HG02571 (cell line): Measurements from ENCODE around the gene SLX4IP.

Source experiments
- ATAC-seq: cut with Tn5 transposase; IDR thresholded peaks from one replicate; pipeline ENCODE4 v1.9.1; 2021; ENCODE audit warnings: mild to moderate bottlenecking, moderate library complexity; ENCODE audit not compliant: unreplicated experiment

The SLX4IP gene

DNA sequence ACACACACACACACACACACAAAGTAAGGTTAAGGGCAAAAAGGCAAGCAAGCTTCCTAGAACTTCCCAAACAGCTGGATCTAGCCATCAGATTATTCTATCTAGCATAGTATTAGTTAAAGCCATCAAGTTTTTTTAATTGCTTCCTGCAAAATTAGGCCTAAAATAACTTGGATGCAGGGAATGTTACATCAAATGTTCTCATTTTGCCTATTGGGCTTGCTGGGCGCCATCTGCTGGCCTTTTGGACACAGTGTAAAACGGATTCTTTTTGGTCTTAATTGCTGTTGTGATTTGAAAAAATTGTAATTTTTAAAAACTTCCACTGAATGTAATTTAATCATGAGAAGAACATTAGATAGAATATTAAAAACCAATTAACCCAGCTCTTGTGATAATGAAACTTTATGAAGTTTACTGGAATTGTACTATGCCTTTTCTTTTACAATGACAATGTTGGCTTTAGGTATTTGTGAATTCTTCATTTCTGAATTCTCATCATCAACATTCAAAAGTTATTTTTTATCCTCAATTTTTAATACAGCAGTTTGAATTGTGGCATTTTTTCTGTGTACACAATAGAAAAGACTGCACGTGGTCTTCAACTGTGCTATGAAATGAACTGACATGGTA lies 7.9 kb upstream of the SLX4IP start:
- no peak for ATAC-seq

DNA sequence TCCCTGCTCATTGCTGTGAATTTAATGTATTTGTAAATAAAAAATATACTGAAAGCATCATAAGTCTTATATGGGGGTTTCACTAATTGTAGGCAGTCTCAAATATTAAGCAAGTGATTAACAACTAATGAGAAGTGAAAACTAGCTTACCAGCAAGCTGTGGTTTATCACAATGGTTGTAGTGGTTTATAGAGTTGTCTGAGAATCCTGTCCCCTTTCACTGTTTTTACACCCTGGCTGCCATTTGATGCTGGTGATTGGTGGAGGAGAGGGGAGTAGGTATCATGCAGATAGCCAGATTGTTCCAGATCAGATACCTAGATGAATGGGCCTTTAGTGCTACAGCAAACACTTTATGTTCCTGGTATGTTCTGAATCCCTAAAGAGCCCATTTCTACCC lies 7.1 kb upstream of the SLX4IP start:
- no peak for ATAC-seq

DNA sequence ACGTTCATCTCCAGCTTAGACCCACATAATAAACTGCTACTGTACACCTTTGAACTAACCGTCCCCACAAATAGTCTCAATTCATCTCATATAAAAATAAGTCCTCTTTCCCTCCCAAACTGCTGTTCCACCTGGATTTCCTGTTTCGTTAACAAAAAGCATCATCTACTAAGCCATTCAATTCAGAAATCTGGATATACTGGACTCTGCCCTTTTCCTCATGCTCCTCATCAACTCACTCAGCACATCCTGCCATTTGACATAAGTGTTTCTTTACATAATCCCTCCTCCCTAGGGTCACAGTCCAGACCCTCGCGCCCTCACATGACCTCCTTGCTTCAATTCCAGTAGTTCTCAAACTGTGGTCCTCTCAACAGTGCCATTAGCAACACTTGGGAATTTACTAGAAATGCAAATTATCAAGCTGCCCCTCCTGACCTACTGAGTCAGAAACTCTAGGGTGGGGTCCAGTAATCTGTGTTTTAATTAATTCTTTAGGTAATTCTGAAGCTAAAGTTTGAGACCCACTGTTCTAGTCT lies 5.6 kb upstream of the SLX4IP start:
- no peak for ATAC-seq

DNA sequence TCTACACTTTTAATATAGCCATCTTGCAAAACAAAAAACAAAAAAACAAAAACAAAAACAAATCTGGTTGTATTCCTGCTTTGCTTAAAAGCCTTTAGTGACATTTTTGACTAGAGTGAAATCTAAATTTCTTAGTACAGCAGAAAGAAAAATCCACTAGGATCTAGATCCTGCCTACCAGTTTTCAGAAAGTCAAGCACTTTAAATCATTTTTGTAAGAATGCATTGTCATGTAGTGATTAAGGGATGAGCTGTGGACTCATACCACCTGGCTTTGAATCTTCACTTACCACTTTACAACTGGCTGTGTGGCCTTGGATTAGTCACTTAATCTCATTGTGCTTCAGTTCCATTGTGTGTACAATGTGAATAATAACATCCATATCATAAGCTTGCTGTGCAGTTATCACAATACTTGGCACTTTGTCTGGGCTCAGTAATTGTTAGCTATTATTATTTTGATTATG lies 5.1 kb upstream of the SLX4IP start:
- no peak for ATAC-seq

DNA sequence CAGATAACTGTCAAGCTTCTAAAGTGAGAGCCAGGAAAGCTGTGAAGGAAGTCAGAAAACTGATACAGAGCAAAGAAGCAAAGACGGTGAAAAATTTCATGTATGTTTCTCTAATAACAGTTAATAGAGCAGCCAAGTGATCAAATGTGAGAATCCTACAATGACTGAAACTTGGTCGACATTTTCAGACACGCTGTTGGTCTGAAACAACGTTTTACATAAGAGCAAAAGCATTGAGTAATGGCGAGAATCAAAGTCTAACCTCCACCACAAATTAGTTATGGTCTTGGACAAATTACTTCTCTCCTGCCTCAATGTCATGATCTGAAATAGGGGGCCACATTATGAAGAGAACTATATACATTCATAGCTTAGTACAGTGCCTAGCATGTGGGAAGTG lies 4.4 kb upstream of the SLX4IP start:
- no peak for ATAC-seq

DNA sequence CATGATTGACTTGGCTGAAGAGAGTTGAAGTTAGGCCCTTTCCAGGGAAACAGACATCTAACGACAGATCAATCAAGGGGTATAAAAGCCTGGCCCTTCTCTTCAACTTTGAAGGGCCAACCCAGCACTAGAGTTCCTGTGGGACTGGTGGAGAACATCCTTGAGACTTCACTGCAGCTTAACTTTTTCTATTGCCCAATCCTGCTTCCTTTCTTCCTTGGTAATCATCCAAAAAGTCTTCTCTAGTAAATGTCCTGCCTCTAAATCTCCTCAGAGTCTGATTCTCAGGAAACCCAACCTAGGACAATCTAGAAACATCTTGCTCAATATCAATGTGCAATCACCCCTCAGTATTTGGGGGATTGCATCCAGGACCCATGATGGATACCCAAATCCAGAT lies 3.0 kb upstream of the SLX4IP start:
- no peak for ATAC-seq

DNA sequence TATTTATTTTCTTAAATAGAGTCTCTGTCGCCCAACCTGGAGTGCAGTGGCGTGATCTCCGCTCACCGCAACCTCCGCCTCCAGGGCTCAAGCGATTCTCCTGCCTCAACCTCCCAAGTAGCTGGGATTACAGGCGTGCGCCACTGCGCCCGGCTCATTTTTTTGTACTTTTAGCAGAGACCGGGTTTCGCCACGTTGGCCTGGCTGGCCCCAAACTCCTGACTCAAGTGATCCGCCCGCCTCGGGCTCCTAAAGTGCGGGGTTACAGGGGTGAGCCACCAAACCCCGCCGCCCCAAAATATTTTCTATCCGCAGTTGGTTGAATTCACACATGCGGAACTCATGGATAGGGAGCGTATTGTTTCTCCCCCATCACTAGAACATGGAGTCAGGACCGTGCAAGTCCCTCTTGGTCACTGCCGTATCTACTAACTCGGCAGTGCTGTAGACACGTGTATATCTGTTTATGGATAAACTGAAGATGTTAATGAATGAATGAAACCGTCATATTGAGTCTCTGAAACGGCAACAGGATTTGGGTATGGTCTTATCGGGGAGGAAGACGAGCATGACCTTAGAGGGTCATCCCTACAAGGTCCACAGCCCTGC lies 2.0 kb upstream of the SLX4IP start:
- no peak for ATAC-seq

DNA sequence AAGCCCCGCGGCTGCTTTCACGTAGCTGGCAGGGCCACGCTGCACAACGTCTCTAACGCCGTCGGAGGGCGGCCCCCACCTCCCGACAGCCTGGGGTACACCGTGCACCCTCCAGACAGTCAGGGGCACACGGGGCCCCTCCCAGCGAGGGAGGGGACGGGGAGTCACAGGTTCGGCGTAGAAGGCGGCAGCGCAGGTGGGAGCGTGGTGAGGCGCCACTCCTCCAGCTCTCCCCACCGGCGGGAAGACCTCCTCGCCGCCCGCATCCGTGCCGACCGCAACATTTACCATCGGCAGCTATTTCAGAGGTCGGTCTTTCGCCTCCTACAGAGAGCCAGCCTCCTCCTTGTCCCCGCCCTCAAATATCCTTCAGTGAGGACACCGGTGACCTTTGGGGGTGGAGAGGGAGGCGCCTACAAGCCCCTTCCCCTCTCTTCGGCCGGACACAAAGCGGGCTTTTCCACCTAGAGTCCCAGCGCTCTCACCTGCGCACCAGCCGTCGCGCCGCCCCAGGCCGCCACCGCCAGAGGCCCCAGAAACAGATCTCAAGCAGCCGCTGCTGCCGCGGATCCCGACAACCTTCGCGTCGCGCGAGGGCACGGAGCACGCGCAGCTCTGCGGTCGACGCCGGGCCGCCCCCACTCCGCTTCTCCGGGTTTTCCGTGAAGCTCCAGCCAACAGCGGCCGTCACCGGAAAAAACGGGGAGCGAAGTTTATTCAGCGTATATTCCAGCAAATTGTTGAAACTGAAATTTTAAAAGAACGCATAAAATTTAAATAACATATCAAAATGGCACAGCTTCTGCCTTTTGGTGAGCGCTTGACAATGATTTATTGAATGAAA lies 1.3 kb upstream of the SLX4IP start, which contains the start of gene MKKS:
TSS of gene MKKS (minus strand) at position 600 of the 844 bp plus-strand sequence. CDS start 20,708 bp downstream, outside the sequence.
- peak; percentile 65 for ATAC-seq

DNA sequence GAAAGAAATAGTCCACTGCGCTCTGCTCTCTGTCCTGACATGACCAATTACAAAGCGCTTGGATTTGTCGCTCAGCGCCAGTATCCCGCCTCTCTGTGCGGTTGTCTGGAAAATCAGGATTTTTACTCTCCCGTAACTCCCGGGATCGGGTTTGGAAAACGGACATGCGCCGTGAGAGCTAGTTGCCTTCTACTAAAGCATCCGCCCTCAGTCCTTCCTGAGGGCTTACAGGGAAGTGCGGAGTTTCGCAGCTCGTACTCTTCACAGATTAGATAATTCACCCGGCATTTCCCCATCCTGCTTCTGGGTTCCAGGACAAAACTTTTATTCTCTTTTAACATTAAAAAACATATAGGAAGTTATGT lies 656 bp upstream of the SLX4IP start:
- ATAC-seq, result peak; percentile 43

DNA sequence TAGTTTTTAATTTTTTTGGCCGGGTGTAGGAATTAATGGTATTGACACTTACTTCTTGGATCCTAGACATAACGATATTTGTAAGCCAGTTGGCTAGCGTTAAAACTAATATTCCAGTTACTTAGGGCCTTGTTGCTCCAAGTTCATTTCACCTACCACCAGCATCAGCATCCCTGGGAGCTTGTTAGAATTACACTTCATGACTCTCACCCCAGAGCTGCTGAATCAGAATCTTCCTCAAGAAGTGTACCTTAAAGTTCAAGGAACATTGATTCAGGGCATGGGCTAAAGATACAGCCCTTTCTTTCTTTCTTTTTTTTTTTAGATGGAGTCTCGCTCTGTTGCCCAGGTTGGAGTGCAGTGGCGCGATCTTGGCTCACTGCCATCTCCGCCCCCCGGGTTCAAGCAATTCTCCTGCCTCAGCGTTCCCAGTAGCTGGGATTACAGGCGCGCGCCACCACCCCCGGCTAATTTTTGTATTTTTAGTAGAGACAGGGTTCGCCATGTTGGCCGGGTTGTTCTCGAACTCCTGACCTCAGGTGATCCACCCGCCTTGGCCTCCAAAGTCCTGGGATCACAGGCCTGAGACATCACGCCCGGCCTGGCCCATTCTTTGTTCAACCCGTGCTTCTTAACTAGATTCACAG lies 1.1 kb downstream of the SLX4IP start:
- ATAC-seq, result no peak

DNA sequence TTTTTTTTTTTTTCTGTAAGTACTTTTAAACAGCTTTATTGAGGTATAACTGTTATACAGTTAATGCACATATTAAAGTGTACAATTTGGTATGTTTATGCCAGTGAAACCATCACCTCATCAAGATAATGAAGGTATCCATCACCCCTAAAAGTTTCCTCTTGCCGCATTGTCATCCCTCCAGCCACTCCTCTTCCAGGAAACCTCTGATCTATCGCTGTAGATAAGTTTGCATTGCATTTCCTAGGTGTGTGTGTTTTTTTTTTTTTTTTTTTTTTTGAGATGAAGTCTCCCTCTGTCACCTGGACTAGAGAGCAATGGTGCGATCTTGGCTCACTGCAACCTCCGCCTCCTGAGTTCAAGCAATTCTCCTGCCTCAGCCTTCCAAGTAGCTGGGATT lies 3.1 kb downstream of the SLX4IP start:
- no peak for ATAC-seq

DNA sequence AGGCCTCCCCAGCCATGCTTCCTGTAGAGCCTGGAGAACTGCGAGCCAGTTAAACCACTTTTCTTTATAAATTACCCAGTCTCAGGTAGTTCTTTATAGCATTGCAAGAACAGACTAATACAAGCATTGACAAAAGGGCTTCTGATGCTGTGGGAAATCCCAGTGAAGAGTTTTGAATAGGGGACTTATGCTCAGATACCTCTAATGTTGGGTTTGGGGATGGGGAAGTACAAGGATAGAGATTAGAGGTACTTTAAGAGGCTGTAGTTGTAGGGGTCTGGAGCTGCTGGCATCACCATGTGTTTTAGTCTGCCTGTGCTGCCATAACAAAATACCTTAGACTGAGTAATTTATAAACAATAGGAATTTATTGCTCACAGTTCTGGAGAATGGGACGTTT lies 8.8 kb downstream of the SLX4IP start:
- no peak for ATAC-seq

DNA sequence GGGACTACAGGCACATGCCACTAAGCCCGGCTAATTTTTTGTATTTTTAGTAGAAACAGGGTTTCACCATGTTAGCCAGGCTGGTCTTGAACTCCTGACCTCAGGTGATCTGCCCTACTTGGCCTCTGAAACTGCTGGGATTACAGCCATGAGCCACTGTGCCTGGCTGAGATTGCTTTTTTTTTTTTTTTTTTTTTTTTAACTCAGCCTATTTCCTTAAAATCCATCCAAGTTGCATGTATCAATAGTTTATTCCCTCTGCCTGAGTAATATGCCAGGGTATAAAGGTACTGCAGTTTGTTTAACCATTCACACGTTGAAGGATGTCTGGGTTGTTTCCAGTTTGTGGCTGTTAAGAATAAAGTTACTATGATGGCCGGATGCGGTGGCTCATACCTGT lies 10.7 kb downstream of the SLX4IP start:
- ATAC-seq, result no peak

DNA sequence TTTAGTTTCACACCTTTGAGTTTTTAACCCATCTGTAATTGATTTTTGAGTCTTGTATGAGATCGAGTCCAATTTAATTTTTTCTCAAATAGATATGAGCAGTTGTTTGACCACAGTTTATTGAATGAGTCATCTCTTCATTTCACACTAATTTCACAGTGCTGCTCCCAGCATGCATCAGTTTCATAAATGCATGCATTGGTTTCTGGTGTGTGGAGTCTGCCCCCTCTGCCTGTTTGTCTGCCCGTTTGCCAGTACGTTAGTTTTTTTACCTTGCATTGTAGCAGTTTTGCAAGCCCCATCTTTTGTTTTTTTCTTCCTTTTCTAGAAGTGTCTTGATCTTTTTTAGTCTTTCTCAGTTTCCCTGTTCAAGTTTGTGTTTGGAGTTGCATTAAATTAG lies 11.9 kb downstream of the SLX4IP start:
- peak; percentile 95 for ATAC-seq

DNA sequence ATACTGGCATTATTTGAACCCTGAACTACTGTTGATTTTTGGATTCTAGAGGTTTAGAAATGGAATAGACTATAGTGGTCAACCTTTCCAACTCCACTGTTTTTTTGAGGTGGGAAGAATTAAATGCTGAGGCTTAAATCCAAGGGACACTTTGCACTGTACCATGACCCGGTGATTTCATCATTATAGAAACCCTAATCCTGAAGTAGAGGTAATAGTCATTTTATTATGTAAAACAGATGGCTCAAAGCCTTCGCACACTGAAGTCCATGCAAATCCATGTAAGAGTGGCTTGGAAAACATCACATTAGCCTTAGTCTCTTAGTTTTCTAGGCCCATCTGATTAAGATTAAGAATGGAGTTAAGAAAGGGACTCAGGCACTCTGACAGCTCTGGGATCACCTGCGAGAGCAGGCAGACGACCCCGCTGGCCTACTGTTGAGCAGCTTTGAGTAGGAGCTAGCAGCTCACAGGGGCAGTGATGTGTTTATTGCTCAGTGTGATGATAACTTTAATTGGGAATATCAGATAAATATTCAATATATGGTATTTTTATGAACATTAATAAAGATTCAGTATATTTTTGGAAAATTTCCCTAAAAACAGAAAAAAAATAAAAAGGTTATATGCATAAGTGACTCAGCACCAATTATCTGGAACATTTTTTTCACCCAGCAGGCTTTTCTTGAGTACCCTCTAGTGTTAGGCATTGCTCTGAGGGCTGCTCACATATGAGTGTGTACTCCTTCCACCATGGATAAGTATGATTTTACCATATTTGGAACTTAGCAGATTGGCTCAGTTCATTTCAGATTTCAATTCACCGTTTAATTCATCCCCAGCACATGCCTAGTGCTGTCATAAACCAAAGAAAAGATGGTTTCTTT lies 13.4 kb downstream of the SLX4IP start:
- ATAC-seq, result no peak

DNA sequence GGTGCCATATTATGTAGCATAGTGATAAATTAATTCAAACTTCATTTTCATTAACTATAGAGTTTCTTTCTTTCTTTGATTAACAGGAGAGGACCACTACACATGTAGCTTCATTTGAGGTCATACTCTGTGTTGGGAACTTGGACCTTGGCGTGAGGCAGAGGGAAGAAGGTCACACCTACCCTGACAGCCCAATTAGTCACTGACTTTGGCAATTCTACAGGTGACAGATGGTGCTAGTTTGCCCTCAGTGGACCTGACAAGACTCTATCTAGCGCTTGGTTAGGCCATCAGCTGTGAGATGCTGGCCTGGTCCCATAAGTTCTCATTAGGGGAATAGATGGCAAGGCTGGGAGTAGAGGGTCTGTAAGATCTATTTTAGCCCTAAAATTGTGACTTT lies 14.2 kb downstream of the SLX4IP start:
- ATAC-seq, result no peak

DNA sequence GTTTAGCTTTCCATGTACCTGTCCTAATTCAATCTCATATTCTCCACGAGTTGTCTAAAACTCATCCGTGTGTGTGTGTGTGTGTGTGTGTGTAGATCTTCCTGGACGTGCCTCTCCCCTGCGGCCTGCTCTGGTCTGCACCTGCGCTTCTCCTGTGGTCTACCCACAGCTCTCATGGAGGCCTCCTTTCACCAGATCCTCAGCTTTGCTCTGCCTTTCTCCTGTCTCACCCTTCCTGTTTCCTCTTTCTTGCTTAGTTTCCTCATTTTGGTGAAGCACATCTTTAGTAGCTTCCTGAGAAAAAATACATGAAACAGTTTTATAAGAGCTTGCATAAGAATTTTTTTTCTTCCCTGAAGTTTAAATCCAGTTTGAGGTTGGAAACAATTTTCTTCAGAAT lies 18.1 kb downstream of the SLX4IP start:
- peak; percentile 95 for ATAC-seq

DNA sequence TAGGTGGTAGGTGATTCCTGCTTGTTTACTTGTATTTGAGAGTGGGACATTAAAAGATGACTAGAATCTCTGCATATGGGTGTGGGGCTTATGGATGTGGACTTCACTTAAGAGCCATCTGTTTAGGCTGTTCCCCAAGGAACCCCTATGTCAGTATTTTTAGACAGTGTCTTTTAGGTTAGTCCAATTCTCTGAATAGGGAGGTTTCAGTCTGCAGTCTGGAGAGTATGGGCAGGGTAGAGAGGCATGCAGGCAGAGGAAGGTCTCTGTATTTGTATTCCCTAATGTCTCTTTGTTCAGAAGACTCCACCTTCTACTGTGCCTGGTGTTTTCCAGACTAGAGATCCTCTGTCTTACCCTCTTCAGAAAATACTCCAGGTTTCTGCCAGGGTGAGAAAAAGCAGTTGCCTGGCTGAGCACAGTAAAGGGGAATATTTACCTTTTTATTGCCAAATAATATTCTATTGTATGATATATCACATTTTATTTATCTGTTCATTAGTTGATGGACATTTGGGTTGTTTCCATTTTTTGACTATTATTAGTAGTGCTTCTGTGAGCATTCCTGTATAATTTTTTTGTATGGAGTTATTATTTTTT lies 19.1 kb downstream of the SLX4IP start:
- ATAC-seq, result no peak

DNA sequence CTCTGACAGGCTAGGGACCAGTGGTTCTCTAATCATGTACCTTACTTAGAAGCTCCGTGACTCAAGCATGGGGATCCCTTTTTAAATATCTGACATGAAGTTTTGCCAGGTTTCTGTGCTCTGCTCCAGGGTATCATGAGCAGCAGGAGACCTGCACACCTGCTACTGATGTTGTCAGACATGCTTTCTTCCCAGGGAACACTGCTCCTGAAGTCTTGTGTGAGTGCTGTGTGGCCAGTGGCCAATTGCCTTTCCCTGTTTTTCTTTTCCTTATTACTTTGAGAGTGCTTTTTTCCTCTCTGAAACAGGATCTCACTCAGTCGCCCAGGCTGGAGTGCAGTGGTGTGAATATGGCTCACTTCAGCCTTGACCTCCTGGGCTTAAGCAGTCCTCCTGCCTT lies 26.4 kb downstream of the SLX4IP start:
- no peak for ATAC-seq

DNA sequence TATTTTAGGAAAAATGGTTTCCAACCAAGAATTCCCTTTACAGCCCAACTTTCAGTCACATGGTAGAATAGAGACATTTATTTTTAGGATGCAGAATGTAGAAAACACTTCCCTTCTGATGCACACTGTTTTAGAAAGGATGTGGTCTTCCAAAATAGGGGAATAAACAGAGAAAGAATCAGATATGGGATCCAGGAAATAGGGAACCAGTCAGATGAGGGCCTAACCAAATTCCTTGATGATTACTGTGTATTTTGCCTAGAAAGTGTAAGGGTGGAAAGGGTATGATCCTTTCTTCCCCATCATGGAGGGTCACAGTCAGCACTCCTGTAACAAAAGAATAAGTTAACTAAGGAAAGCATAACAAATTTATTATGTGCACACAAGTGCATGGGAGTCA lies 27.4 kb downstream of the SLX4IP start:
- ATAC-seq, result no peak
